NCI-H2196 treated with DMSO at 0.1 percent for 48 hours (cell line): ENCODE results near the gene SYNPO2L.
"Not testable (repeated sequence)": the region's sequence is repeated elsewhere in the genome, so short reads cannot be mapped to it uniquely, and the experiment has no call there.

Experiments used
- DNase-seq: peaks from one replicate; lab custom pipeline; 2025; ENCODE audit not compliant: unreplicated experiment; lab: John Stamatoyannopoulos, UW

SYNPO2L gene

GRCh38 chr10:73625004-73625883 lies 30.6 kb downstream of the SYNPO2L start:
- no peak for DNase-seq

GRCh38 chr10:73623056-73623455 lies 32.8 kb downstream of the SYNPO2L start:
- no peak for DNase-seq

DNA sequence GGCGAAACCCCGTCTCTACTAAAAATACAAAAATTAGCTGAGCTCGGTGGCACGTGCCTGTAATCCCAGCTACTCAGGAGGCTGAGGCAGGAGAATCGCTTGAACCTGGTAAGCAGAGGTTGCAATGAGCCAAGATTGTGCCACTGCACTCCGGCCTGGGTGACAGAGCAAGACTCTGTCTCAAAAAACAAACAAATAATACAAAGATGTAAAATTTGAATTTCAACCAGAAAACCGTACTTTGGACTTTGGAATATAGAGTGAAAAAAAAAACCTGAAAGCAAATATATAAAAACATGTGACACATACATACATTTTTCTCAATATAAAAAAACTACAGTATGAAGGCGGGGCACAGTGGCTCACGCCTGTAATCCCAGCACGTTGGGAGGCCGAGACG lies 34.9 kb downstream of the SYNPO2L start:
- DNase-seq = not testable (repeated sequence)

DNA sequence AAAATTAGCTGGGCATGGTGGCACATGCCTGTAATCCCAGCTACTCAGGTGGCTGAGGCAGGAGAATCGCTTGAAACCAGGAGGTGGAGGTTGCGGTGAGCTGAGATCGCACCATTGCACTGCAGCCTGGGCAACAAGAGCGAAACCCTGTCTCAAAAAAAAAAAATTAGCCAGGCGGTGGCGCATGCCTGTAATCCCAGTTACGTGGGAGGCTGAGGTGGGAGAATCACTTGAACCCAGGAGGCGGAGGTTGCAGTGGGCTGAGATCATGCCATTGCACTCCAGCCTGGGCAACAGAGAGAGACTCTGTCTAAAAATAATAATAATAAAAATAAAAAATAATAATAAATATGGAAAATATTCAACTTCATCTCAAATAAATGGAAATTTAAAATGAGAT lies 38.7 kb downstream of the SYNPO2L start:
- not testable (repeated sequence) for DNase-seq

- no peak for DNase-seq
Measured at GRCh38 chr10:73614720-73615119, 41.1 kb downstream of the SYNPO2L start.

DNA sequence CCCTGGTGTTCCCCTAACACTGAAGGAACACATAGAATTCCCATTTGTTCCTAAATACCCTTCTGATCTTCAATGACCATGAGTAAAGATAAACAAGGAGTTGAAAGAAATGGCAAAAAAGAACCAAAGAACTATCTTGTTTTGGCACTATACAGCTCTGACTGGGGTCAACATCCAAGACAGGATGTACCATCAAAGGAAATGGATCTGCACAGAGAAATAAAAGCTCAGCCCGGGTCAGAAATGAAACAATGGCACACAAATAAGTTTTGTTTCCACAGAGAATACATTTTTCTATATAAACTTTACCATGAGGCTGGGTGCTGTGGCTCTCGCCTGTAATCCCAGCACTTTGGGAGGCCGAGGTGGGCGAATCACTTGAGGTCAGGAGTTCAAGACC lies 46.7 kb downstream of the SYNPO2L start:
- DNase-seq = no peak

DNA sequence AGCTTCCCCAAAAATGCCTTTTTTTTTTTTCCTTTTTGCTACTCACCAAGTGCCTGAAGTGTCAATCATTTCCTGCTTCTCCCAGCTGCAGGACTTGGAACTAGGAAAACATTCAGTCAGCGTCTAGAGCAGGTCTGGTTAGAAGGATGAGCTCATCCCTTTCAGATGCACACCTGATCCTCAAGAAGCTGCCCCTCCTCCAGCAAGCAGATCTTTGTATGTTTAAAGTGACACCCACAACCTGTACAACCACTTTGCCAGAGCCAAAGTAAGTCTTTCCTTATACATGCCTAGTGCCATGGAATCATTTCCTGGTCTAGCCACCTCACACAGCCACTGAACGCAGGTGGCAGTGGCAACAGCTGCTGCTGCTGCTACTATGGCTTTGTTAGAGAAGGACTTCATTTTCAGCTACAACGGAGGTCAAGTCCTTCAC lies 54.3 kb downstream of the SYNPO2L start:
- peak; percentile 62 for DNase-seq

- no peak for DNase-seq
Measured at GRCh38 chr10:73597346-73597745, 58.5 kb downstream of the SYNPO2L start.
